Ishikawa (cell line): ENCODE data around the gene MYO5B.

Experiments used
- CEBPB ChIP-seq: IDR thresholded peaks from 2 replicates; pipeline ENCODE4 v1.6.1; 2012
- CREB1 ChIP-seq: IDR thresholded peaks from 2 replicates; pipeline ENCODE4 v1.6.1; 2012; ENCODE audit warnings: low read depth
- EGR1 ChIP-seq: IDR thresholded peaks from 2 replicates; pipeline ENCODE4 v1.6.1; 2012
- EP300 ChIP-seq: IDR thresholded peaks from 2 replicates; pipeline ENCODE4 v1.6.1; 2012; ENCODE audit warnings: borderline replicate concordance
- FOXM1 ChIP-seq: IDR thresholded peaks from 2 replicates; pipeline ENCODE4 v1.6.1; 2012; ENCODE audit warnings: low read depth, borderline replicate concordance
- MAX ChIP-seq: IDR thresholded peaks from 2 replicates; pipeline ENCODE4 v1.6.1; 2012
- NFIC ChIP-seq: IDR thresholded peaks from 2 replicates; pipeline ENCODE4 v1.6.1; 2012
- RAD21 ChIP-seq: IDR thresholded peaks from 2 replicates; pipeline ENCODE4 v1.6.1; 2012; ENCODE audit warnings: low read depth
- REST ChIP-seq: IDR thresholded peaks from 2 replicates; pipeline ENCODE4 v1.6.1; 2012; ENCODE audit warnings: low read depth, mild to moderate bottlenecking
- TAF1 ChIP-seq: IDR thresholded peaks from 2 replicates; pipeline ENCODE4 v1.6.1; 2012; ENCODE audit warnings: low read depth, mild to moderate bottlenecking
- TCF12 ChIP-seq: IDR thresholded peaks from 2 replicates; pipeline ENCODE4 v1.6.1; 2012; ENCODE audit warnings: low read depth
- TEAD4 ChIP-seq: IDR thresholded peaks from 2 replicates; pipeline ENCODE4 v1.6.1; 2012
- YY1 ChIP-seq: IDR thresholded peaks from 2 replicates; pipeline ENCODE4 v1.6.1; 2012; ENCODE audit warnings: low read depth
- ZBTB7A ChIP-seq: IDR thresholded peaks from 2 replicates; pipeline ENCODE4 v1.6.1; 2012; ENCODE audit warnings: low read depth
- TF ChIP-seq, protein P1 (sequence below): IDR thresholded peaks from 2 replicates; pipeline ENCODE4 v1.6.1; 2012

MYO5B gene

GRCh38 chr18:49834258-49834657, 360.7 kb downstream of the MYO5B start:
- TF ChIP-seq MAX (no peak), TCF12 (no peak)

GRCh38 chr18:49833814-49834213, 361.1 kb downstream of the MYO5B start:
- TF ChIP-seq TAF1 (no peak), CREB1 (no peak), EP300 (no peak), CEBPB (no peak), TEAD4 (no peak), RAD21 (no peak), REST (no peak), YY1 (no peak), TCF12 (no peak), MAX (no peak), FOXM1 (no peak), ZBTB7A (no peak), EGR1 (no peak), NFIC (no peak)
- TF ChIP-seq, protein P1, sequence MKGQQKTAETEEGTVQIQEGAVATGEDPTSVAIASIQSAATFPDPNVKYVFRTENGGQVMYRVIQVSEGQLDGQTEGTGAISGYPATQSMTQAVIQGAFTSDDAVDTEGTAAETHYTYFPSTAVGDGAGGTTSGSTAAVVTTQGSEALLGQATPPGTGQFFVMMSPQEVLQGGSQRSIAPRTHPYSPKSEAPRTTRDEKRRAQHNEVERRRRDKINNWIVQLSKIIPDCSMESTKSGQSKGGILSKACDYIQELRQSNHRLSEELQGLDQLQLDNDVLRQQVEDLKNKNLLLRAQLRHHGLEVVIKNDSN: no peak

DNA sequence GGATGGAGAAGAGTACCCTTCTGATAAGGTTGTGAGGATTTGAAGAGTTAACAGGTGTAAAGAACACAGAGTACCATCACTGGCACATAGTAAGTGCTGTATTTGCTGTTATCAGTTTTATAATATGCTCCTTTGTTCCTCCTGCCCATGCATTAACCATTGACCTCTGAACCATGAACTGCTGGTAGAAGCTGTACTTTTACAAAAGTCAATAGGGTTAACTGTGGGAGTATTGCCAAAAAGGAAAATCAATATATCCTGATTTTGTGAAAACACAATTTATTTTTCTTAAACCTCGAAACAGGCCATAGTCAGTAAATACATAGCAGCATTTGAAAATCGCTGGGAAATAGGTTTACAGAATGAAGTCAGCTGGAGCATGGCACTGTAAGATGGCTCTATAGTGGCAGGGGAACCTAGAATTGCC, 362.7 kb downstream of the MYO5B start:
- no peak for TF ChIP-seq CEBPB
- TF ChIP-seq, protein P1: no peak
- no peak for TF ChIP-seq EGR1
- no peak for TF ChIP-seq RAD21
- no peak for TF ChIP-seq ZBTB7A
- TF ChIP-seq NFIC: no peak
- TF ChIP-seq EP300: no peak
- no peak for TF ChIP-seq REST
- no peak for TF ChIP-seq TEAD4
- no peak for TF ChIP-seq YY1
- no peak for TF ChIP-seq MAX
- no peak for TF ChIP-seq CREB1
- TF ChIP-seq FOXM1: no peak
- no peak for TF ChIP-seq TAF1
- no peak for TF ChIP-seq TCF12

DNA sequence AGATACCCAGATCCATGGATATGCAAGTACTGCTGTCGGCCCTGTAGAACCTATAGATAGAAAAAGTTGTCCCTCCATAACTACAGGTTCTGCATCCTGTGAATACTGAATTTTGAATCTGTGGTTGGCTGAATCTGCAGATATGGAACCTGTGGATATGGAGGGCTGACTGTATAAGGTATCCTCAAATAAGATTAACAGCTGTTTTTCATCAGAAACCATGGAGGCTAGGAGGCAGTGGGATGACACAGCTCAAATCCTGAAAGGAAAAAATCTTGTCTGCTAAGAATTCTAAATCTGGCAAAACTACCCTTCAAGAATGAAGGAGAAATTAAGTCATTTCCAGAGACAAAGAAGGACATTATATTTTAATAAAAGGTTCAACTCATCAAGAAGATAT, 367.0 kb downstream of the MYO5B start:
- TF ChIP-seq EGR1 (no peak), TCF12 (no peak), MAX (no peak), FOXM1 (no peak)
- TF ChIP-seq, protein P1: no peak

- TF ChIP-seq CREB1 (no peak), FOXM1 (no peak), TAF1 (no peak), NFIC (no peak)
These were observed 374.9 kb downstream of the MYO5B start for GRCh38 chr18:49819823-49820671.
